GM12875 (cell line): ENCODE data around the gene HTRA1.

Experiments
- H3K4me3 ChIP-seq: one replicate; pipeline ENCODE4 v1.5.1; 2011; ENCODE audit warnings: low read depth, low read length, control low read depth
- CTCF ChIP-seq: IDR thresholded peaks from 2 replicates; pipeline ENCODE4 v1.5.1; 2011; ENCODE audit warnings: low read depth, mild to moderate bottlenecking, control low read depth, inconsistent platforms, low read length, moderate library complexity, borderline replicate concordance; ENCODE audit not compliant: insufficient read depth

HTRA1 gene

DNA sequence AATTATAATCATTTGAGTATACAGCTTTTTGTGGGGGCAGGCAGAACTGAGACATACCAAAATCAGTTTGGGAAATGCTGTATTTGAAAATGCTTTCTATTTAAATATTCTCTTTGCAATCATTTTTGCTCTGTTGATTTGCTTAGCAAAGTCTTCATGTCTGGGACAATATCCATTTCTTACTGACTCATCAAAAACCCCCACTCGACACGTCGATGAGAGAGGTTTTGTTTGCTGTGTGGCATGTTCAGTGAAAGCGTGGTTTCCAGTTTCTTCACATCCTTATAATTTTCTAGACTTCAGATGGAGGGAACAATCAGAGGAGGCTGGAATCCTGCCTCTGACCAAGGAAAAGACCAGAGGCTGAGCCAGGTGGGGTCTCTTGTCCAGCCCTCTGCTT is 28.9 kb downstream of the HTRA1 start:
- TF ChIP-seq CTCF: no peak
- no peak overlapping the region for H3K4me3 ChIP-seq

DNA sequence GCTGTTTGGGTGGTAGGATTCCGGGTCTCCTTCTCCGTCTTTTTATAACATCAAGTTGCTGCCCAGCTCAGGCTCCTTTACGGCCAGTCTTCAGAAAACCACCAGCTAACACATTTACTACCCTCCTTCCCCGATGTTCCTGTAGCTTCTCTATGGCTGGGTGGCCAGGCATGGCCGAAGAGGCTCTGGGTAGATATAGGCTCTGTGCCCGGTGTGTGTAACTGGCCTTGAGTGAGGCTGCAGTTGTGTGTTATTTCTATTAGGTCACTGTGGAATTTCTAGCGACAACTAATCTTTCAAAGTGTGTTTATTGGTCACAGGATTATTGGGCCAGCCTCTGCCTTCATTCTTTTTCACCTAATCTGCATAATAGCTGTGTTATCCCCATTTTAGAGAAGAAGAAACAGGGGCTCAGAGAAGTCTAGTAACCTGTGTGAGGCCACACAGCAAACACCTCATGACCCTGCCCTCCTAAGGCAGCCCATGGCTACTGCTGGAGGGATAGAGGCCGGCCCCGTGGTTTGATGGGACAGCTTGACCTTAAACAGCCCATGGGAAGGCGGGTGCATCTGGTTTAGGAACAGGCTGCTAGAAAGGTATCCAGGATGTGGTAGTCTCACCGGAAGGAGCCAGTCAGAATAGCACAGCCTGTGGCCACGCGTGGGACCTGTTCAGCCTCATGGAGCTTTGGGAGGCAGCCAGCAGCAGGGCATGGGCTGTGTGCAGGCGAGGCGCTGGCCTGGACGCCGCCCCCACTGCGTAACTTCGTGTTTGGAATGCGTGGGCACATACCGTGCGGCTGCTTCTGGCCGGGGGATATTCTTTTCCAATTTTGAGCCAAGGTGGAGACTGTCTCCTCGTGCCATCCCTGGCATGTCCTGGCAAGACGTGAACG is 29.7 kb downstream of the HTRA1 start:
- no peak for TF ChIP-seq CTCF
- no peak overlapping the region for H3K4me3 ChIP-seq

DNA sequence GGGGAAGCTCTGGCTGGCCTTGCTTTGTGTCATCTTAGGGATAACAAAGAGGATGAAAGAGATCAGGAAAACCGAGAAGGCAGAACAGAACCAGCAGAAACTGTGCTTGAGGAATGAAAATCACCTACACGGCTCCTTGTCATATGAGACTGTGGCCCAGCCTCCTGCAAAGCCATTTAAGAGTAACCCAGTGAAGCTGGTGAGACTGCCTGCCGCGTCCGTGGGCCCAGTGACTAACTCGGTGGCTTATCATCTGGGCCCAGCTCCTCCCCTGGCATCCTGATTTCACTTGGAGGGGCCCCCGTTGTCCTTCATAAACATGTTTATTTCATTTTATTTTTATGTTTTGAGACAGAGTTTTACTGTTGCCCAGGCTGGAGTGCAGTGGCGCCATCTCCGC is 30.7 kb downstream of the HTRA1 start:
- TF ChIP-seq CTCF: no peak
- H3K4me3 ChIP-seq: no peak overlapping the region

GRCh38 chr10:122492999-122493481 is 31.7 kb downstream of the HTRA1 start:
- TF ChIP-seq CTCF: no peak
- no peak overlapping the region for H3K4me3 ChIP-seq

GRCh38 chr10:122493761-122494160 is 32.4 kb downstream of the HTRA1 start:
- H3K4me3 ChIP-seq: no peak overlapping the region
- TF ChIP-seq CTCF: no peak

- no peak overlapping the region for H3K4me3 ChIP-seq
- TF ChIP-seq CTCF: no peak
Observed at GRCh38 chr10:122494173-122494820, 32.9 kb downstream of the HTRA1 start.

DNA sequence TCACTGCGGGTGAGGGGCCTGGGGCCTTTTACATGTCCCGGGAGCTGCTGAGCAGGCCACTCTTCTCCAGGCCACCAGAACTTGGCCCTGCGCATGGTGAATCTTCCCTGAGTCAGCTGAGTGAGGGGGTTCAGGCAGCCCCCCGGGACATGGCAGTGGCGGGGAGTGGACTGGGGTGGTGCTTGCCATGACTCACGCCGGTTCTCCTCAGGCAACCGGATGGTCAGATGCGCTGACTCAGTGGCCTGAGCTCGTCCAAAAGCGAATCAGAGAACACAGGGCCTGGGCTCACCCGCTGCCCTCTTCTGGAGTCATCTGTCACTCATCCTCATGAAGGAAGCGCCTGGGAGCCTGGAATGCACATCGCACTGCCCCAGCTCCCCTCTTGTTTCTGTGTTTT is 33.5 kb downstream of the HTRA1 start:
- TF ChIP-seq CTCF: no peak
- no peak overlapping the region for H3K4me3 ChIP-seq
